HG03571 (cell line): ENCODE measurements around the gene TPO.
"Not testable (repeated sequence)": the region's sequence is repeated elsewhere in the genome, so short reads cannot be mapped to it uniquely, and the experiment has no call there.

Experiments used
- ATAC-seq: cut with Tn5 transposase; IDR thresholded peaks from one replicate; pipeline ENCODE4 v1.9.1; 2021; ENCODE audit not compliant: unreplicated experiment

The TPO gene

DNA sequence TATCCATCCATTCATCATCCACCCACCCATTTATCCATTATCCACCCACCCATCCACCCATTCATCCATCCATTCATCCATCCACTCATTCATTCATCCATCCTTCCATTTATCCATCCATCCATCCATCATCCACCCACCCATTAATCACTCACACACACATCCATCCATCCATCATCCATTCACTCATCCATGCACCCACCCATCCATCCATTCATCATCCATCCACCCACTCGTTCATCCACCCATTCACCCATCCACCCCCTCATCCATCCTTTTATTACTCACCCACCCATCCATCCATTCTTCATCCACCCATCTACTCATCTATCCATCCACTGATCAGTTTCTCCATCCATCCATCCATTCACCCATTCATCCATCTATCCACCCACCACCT is 8.1 kb upstream of the TPO start:
- ATAC-seq = no peak

DNA sequence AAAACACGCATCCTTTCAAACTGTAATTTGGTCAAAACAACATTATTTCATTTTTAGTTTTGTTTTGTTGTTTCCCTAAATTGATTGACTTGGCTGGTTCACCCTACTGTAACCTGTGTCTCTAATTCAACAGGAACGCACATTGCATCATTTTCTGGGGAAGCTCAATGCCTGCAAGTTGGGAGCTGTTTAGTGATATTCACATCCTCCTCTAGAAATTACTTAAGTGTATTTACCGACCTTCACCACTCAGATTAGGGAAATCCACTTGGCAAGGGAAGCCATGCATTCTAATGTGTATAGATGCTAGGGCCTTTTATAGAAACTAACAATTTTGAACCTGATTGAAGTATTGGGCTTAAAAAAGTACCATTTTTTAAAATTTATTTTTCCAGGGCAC is 7.3 kb upstream of the TPO start:
- no peak for ATAC-seq

DNA sequence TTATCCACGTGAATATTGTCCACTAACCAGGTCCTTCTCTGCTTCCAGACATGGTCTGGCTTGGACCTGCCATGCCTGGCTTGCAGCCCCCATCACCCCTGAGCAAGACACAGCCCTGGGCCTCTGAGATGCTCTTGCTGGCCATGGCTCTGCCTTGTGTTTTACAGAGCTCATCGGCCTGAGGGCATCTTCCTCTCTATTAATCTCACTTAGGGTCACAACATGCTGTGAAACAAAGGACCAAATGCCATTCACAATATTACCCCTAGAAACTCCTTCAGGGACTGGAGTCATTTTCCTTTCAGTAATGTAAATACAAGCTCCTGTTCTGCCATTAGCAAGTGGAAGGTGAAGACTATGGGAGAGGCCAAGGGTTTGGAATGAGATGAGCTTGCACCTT is 6.8 kb upstream of the TPO start:
- no peak for ATAC-seq

DNA sequence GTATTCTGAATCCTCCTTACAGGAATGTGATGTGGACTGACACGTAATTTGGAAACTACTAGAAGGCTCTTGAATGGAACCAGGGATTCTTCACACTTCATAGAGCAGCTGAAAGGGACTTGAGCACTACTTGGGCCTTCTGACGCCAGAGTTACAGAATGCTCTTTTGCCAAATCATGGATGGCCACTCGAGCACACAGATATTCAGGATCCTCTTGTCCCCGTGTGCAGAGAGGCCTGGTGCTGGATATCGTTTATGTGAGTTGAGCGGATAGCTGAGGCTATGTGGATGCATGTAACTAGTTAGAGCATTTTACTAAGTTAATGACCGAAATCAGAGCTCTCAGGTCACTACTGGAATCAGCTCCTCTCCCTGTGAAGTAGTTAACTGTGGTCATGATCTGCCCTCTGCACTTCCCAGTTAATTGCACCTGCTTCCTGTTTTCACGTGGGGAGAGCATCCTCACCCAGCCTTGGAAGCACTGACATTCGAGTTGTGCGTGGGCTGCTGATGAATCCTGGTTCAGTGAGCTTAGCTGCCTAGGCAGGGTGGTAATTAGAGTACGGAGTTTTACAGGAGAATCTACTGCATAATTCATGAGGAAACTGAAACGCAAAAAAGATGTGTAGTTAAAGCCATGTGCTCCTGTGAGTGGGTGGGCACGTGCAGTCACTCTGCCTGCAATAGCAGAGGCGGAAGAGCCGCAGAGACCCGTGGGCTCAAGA is 5.2 kb upstream of the TPO start:
- no peak for ATAC-seq

DNA sequence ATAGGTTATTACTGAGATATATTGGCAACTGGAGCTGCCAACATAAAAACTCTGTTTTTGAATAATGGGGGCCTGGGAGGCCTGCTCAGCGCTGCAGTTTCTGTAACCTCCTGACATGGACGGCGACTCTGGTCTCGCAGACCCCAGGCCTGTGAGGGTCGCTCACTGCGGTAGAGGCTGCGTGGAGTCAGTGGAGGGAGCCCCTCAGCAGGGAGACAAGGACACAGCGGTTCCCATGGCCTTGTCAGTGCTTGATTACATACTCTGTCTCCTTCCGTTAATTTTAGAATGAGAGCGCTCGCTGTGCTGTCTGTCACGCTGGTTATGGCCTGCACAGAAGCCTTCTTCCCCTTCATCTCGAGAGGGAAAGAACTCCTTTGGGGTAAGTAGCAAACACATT is 858 bp downstream of the TPO start:
- no peak for ATAC-seq

DNA sequence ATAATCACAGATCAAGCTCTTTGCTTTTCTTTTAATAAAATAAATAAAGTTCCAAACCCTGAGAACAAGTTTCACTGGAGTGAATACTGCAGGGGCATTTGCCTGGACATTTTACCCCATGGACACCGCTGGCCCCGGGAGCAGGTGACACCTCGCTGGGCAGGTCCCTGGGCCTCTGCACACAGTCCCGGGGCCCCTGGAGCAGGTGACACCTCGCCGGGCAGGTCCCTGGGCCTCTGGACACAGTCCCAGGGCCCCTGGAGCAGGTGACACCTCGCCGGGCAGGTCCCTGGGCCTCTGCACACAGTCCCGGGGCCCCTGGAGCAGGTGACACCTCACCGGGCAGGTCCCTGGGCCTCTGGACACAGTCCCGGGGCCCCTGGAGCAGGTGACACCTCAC is 1.6 kb downstream of the TPO start:
- ATAC-seq = not testable (repeated sequence)

DNA sequence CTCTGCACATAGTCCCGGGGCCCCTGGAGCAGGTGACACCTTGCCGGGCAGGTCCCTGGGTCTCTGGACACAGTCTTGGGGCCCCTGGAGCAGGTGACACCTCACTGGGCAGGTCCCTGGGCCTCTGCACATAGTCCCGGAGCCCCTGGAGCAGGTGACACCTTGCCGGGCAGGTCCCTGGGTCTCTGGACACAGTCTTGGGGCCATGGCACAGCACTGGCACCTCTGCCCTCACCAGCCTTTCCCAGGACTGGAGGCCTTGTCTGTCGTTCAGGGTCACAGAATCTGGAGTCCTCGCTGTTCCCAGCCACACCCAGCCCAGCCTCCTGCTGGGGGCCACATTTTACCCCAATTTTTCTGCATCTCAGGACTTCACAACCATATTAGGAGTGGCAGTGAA is 2.2 kb downstream of the TPO start:
- ATAC-seq = no peak

DNA sequence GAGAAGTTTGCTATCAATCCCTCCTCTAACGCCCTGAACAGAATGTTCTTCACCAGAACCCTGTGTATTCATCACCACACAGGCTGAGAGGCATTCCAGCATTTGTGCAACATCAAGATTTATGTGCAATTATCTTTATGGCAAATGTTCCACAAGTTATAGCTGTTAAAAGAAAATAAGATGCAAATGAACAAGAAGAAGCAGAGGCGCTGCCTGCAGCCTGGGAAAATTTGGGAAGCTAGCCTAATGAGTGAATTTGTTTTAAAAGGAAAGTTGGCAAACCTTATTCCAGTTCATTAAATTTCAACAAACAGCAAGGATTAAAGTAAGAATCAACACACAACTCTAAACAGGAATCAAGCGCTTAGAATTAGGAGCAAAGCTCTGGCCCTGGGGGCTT is 5.3 kb downstream of the TPO start:
- no peak for ATAC-seq

DNA sequence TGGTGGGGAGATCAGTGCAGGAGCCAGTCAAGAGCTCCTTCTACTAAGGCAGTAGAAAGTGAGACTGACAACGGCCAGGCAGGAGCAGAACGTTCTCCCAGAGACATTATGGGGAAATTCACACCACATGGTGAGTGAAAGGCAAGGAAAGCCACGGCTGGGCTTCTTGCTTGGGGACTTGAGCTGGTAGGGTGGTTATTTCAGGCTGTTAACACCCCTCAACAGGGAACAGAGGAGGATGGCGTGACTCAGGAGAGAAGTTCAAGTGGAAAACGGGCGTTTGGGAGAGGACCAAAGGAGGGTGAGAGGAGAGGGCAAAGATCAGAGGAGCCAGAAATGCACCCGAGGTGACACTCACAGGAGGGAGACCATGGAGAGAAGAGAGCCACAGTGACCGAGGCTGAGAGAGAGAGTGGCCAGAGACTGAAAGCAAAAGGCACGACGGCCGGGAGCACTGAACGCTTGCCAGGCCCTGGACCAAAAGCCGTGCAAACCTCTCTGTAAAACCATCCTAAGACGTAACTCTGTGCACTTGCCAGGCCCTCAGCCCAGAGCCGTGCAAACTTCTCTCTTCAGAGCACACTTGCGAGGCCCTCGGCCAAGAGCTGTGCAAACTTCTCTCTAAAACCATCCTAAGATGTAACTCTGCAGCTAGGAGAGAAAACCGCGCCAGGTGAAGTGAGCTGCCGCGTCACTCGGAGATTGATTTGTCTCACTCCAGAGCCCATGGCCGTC is 7.7 kb downstream of the TPO start:
- ATAC-seq = no peak

DNA sequence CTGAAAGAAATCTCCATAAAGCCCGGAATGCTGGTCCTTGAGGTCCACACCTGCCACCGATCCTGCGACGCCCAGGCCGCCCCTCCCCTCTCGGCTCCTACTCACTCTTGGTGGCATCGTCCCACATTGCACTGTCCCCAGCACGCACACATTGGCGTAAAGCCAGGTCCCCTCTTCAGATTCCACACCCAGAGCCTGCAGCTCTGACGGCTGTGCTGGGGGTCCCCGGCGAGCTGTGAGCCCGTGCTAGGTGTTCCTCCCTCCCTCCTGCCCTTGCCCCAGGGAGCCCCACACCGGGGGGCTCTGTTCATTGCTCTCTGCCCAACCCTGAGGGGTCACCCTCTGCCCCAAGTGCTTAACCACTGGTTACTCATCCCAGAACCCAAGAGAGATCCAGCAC is 8.5 kb downstream of the TPO start:
- no peak for ATAC-seq

DNA sequence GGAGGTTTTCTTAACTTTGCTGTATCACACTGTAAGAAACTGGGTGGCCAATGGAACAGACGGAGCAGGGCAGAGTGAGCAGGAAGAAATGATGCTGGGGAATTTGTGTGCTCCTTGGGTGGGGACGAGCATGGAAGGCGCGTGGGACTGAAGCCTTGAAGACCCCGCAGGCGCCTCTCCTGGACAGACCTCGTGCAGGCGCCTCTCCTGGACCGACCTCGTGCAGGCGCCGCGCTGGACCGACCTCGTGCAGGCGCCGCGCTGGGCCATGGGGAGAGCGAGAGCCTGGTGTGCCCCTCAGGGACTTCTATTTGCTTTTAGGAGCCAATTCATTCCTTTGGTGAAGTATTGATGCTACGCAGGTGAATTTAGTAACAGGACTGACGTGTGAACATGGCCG is 8.9 kb downstream of the TPO start:
- ATAC-seq = no peak

DNA sequence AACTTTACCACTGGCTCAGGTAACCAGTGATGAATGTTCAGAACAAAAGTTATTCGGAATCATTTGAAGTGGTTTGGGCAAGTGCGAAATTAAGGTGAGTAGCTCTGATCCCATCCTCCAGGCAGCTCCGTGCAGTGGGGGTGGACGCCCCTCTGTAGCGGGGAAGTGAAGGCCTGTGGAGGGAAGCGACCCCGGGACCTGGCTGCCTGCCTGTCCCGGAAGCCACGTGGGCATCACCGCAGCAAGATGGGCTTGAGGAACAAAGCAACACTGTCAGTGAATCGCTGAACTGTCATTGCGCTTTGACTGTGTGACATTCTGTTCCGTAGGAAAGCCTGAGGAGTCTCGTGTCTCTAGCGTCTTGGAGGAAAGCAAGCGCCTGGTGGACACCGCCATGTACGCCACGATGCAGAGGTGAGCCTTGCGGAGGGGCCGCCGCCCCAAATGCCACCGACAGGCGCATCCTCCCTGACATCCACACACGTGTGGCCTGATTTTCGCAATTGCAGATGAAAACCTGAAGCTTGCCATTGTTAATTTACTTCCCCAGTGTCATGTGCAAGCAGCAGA is 9.5 kb downstream of the TPO start:
- no peak for ATAC-seq

DNA sequence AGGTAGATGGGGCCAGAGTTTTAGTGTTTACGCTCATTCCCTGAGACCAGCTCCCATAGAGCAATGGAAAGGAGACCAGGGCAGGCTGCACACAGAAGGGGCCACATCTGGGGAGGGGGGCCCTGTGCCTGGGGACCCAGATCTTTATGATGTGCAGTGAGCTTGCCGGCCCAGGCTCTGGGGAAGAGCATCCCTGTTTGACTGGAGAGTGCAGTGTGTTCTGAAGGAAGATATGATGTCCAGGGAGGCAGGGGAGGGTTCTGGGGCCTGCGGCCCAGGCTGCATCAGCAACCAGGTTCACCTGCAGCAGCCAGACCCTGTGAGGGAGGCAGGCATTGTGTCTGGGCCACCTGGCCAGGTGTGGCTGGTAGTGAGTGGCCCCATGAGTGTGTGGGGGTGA is 13.8 kb downstream of the TPO start:
- no peak for ATAC-seq

DNA sequence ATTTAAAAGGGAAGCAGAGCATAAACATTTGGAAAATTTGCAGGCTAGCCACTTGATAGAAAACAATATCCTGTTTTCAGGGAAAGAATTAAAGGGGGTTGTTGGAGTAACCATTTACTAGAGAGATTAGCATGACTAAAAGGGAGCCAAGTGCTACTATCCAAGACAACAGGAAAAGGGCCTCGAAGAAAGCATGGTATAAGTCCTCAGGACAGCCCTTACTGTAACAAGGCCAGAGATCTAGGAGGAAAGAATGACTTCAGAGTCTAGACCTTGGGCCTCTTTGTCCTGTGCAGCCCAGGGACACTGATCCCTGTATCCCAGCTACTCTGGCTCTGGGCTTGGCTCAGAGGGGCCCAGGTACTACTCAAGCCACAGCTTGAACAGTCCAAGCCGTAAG is 16.6 kb downstream of the TPO start:
- ATAC-seq = no peak

DNA sequence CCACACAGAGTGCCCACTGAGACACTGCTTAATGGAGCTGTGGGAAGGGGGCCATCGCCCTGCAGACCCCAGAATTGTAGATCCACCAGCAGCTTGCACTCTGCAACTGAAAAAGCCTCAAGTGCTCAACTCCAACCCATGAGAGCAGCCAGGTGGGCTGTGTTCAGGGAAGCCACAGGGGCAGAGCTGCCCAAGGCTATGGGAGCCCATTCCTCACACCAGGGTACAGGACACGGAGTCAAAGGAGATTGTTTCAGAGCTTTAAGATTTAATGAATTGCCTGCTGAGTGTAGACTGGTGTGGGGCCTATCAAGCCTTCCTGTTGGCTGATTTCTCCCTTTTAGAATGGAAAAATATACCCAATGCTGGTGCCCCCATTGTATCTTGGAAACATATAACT is 17.2 kb downstream of the TPO start:
- ATAC-seq = no peak

DNA sequence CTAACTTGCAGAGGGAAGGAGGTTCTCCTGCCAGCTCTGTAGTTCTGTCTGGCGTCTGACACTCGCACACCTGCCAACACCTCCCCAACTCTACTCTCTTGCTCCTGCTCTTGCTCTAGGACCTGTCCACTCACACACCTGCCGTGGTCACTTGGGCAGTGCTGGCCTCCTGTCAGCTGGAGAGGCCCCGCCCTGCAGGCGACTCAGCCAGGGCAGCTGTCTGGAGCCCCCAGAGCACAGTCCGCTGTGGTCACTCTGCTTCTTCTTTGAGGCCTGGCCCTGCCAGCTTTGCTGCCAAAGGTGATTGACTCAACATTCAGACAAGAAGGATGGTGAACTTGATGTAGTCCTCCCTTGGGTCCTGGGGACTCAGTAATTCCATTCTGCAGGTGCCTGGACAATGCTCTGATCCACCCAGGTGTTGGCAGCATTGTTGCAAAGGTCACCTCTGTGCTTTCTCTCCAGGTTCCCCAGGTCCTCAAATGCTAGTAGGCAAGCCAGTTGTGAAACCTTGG is 18.7 kb downstream of the TPO start:
- no peak for ATAC-seq

DNA sequence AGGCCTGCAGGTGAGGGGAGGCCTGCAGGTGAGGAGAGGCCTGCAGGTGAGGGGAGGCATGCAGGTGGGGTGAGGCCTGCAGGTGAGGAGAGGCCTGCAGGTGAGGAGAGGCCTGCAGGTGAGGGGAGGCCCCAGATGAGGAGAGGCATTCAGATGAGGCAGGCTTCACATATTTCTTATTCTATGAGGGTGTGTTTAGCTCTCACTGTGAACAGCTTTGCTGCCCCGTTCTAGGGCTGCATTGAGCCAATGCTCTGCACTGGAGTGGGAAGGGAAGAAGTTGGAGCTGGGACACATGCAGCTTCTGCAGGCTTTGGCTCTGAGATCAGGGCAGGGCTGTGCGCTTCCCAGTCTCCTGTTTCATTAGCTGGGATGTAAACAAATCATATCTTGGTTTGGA is 19.5 kb downstream of the TPO start:
- no peak for ATAC-seq

DNA sequence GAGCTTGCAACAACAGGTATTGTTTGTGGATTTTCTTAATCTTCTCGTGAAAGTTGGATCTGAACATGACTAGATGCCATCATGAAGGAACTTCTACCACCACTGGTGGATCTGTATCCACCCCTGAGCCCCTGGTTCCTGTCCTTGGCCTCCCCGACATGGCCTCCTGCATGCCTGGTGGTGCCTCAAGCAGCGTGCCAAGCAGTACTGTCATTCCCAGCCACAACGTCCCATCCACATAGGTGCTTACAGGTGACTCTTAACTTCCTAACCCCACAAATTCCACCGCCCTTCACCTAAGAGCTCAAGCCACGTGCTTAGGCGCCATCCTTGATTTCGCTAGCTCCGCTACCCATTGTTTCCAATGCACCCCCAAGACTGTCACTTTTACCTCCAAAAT is 23.1 kb downstream of the TPO start:
- no peak for ATAC-seq

DNA sequence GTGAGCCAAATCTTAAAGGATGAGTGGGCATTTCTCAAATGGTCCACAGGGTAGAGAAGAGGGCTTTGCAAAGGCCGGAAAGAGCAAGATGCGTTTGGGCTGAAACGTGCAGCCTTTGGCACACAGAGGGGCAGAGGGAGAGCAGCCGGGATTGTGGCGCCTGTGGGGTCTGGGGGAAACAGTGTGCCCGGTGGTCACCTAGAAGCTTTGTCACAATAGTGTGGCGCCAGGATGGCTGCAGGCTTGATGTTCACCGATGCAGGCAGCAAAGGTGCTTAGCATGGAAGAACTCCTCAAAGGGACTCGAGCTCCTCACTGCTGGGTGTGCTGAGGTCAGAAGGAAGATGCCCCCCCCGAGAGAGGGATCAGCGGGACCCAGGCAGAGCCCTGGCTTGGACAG is 23.8 kb downstream of the TPO start:
- no peak for ATAC-seq

DNA sequence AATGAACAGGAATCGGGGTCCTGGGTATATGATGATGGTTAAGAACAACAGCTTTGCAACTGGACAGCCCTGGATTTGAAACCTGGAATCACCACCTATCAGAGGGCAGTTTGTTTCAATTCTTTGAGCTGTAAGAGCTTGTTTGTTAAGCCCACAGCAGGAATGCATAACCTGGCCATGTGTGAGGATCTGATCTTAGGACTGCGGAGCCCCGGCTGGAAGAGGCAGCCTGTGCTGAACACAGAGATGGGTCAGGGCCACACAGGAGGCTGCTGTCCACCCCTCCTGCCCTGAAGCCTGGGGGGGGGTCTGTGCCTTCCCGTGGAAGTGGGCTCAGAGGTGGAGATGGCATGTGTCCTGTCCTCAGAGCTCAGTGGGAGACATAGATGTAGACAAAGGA is 24.3 kb downstream of the TPO start:
- no peak for ATAC-seq

DNA sequence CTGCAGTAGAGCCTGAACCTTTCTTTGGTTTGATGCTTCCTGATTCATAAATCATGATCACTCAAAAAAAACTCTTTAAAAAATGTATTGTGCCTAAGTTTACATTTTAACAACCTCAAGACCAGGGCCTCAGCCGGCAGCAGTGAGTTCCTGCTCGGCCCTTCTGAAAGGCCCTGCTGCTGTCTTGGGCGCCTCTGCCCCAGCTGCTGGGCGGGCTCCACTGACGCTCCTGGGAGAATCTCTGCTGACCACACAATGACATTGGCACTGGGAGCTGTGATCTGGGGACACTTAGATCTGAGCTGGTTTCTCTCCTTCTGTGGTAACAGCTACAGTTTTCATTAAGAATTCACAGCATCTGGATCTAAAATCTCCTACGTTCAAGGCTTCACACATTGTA is 25.7 kb downstream of the TPO start:
- ATAC-seq = no peak

DNA sequence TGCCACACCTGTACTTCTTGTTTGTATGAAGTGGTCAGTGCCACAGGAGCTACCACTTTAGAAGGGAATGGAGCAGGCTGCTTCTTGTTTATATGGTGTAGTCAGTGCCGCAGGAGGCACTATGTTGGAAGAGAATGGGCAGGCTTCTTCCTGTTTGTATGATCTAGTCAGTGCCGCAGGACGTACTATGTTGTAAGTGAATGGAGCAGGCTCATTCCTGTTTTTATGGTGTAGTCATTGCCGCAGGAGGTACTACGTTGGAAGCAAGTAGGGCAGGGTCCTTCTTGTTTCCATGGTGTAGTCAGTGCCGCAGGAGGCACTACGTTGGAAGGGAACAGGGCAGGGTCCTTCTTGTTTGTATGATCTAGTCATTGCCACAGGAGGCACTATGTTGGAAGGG is 27.3 kb downstream of the TPO start:
- ATAC-seq = no peak
